ENCODE results near the gene C2orf72. TPM values are rescaled to one million over a fixed set of nuclear protein-coding genes. Genes with fewer than 3 reads are reported as not detected.

C2orf72 gene
- total and polyA plus RNA-seq, 2 of the 13 experiments (the other 11 are each of a cell fraction or from before 2014, with no cell fraction given): 147 to 203 TPM

GRCh38 chr2:231050018-231050901 is 12.9 kb downstream of the C2orf72 start (continued):
- TF ChIP-seq ZNF280D (CRISPR knock-in tag; IDR thresholded peaks at IDR 0.05) (peak; percentile 93; the same call in 1 of the 2 replicates), PRDM15 (CRISPR knock-in tag; IDR thresholded peaks at IDR 0.05) (peak; percentile 90), CREBL2 (CRISPR knock-in tag; IDR thresholded peaks at IDR 0.05; ENCODE audit: borderline replicate concordance) (no peak), MAZ (IDR thresholded peaks at IDR 0.05; ENCODE audit: borderline replicate concordance, low read depth, low read length) (peak; percentile 67; the same call in 1 of the 2 replicates), MAZ (CRISPR knock-in tag; IDR thresholded peaks at IDR 0.05; ENCODE audit: low read depth) (peak; percentile 79; the same call in 1 of the 2 replicates), ZNF281 (CRISPR knock-in tag; IDR thresholded peaks at IDR 0.05; ENCODE audit: borderline replicate concordance) (peak; percentile 82; the same call in 1 of the 2 replicates), ZBTB33 (CRISPR knock-in tag; IDR thresholded peaks at IDR 0.05) (peak; percentile 83; the same call in 1 of the 2 replicates), ELF1 (CRISPR knock-in tag; IDR thresholded peaks at IDR 0.05) (peak; percentile 84), ZNF879 (CRISPR knock-in tag; IDR thresholded peaks at IDR 0.05) (peak; percentile 23; the same call in 1 of the 2 replicates), ATF7 (IDR thresholded peaks at IDR 0.05) (0 out of 2 replicates have a peak, but pooled peaks have one; percentile 8), ATF7 (CRISPR knock-in tag; IDR thresholded peaks at IDR 0.05) (peak; percentile 79; the same call in 1 of the 2 replicates), NPAS2 (CRISPR knock-in tag; IDR thresholded peaks at IDR 0.05; ENCODE audit: borderline replicate concordance) (peak; percentile 60; the same call in 1 of the 2 replicates), REPIN1 (CRISPR knock-in tag; IDR thresholded peaks at IDR 0.05; ENCODE audit: borderline replicate concordance, low read depth) (peak; percentile 99), GTF2F1 (IDR thresholded peaks at IDR 0.05; ENCODE audit: low read length) (no peak), JUND (CRISPR knock-in tag; IDR thresholded peaks at IDR 0.05) (peak; percentile 91)

Data from HepG2 (cell line).